K562 (cell line): ENCODE data around the gene CTTNBP2. TPM values are rescaled to one million over a fixed set of nuclear protein-coding genes. Genes with fewer than 3 reads are reported as not detected.

Experiments
- ATAC-seq: fragments of 200-7000 bp; cut with Tn5 transposase; 3 replicates; pipeline ENCODE4 v1.9.1; 2020; ENCODE audit warnings: moderate library complexity
- BruUV-seq: library from RNA; stranded (reverse); fragments of 400-500 nt; replicated peaks from 2 replicates; lab custom pipeline; 2021; lab: Mats Ljungman, UMichigan
- CTCF ChIA-PET: fragments of 300-600 bp; formaldehyde crosslinking; extraction: SDS; loops from one replicate; lab custom pipeline; 2021; ENCODE audit warnings: low intra/inter-chr PET ratio; lab: Yijun Ruan, JAX
- POLR2A ChIA-PET: fragments of 300-600, 350-650 bp; sonication (Branson Sonifier 250); formaldehyde crosslinking; extraction: SDS; loops from one replicate; lab custom pipeline; 2021; ENCODE audit warnings: antibody characterized with exemption, inconsistent platforms; lab: Yijun Ruan, JAX
- DNase-seq, 4 experiments: peaks; one replicate each; pipeline versions ENCODE4 v3.0.0 to v3.0.0-alpha.2; 2011 to 2018; ENCODE audit warnings: low spot score in 3 of 4, mixed read lengths in 3 of 4; ENCODE audit errors: extremely low read depth in 1 of 4
- FAIRE-seq: peaks from 2 replicates; lab custom pipeline; 2011; peaks lifted over from hg19 to GRCh38; lab: Jason Lieb, UNC
- H2AFZ ChIP-seq: 2 replicates; pipeline ENCODE4 v1.6.0; 2011; ENCODE audit warnings: low read depth, low read length, control low read depth, inconsistent platforms
- H3K27ac ChIP-seq: fragments of 200-600 bp; 3 replicates; pipeline ENCODE4 v1.8.0; 2011; ENCODE audit warnings: low read depth, mild to moderate bottlenecking, control low read depth, inconsistent platforms, low read length, moderate library complexity, mixed read lengths; ENCODE audit errors: extremely low read depth
- H3K27me3 ChIP-seq, 2 experiments: fragments of 300-600 bp in 1 of 2; 2 replicates in 1 of 2; 3 replicates in 1 of 2; pipeline versions ENCODE4 v1.6.0 to v1.8.0; 2011; ENCODE audit warnings: inconsistent platforms in 2 of 2, low read length in 2 of 2, mild to moderate bottlenecking in 1 of 2, mixed read lengths in 1 of 2, moderate library complexity in 1 of 2; ENCODE audit not compliant: control insufficient read depth in 2 of 2, insufficient read depth in 2 of 2
- H3K36me3 ChIP-seq: fragments of 300-600 bp; 3 replicates; pipeline ENCODE4 v1.8.0; 2011; ENCODE audit warnings: mild to moderate bottlenecking, low read length, inconsistent platforms; ENCODE audit not compliant: control insufficient read depth, insufficient read depth
- H3K4me1 ChIP-seq, 2 experiments: fragments of 200-600 bp in 1 of 2; replicated peaks in 1 of 2; 2 replicates in 1 of 2; 3 replicates in 1 of 2; pipeline versions ENCODE4 v1.5.1 to v1.8.0; 2011; ENCODE audit warnings: inconsistent platforms in 2 of 2, low read length in 2 of 2, mild to moderate bottlenecking in 1 of 2, mixed read lengths in 1 of 2, moderate library complexity in 1 of 2; ENCODE audit not compliant: control insufficient read depth in 2 of 2, insufficient read depth in 2 of 2
- H3K4me2 ChIP-seq: 2 replicates; pipeline ENCODE4 v1.6.1; 2011; ENCODE audit warnings: low read length, control low read depth, inconsistent platforms, mixed read lengths; ENCODE audit not compliant: insufficient read depth
- H3K4me3 ChIP-seq: fragments of 200-600 bp; sonication (generic), shearing (Covaris generic); 2 replicates; pipeline ENCODE4 v1.5.1; 2016; ENCODE audit warnings: control low read depth, inconsistent platforms
- H3K79me2 ChIP-seq: fragments of 200-600 bp; 3 replicates; pipeline ENCODE4 v1.8.0; 2011; ENCODE audit warnings: low read length, inconsistent platforms; ENCODE audit not compliant: control insufficient read depth, insufficient read depth
- H3K9ac ChIP-seq, 2 experiments: 2 replicates each; pipeline versions ENCODE4 v1.6.0 to v1.6.1; 2011; ENCODE audit warnings: low read depth in 2 of 2, low read length in 2 of 2, control low read depth in 1 of 2, inconsistent platforms in 1 of 2, mild to moderate bottlenecking in 1 of 2, mixed read lengths in 1 of 2; ENCODE audit not compliant: insufficient read depth in 1 of 2
- H3K9me1 ChIP-seq: one replicate; pipeline ENCODE4 v1.6.0; 2011; ENCODE audit warnings: inconsistent platforms, mild to moderate bottlenecking, low read length, moderate library complexity; ENCODE audit not compliant: control insufficient read depth, insufficient read depth
- H3K9me3 ChIP-seq: replicated peaks from 2 replicates; pipeline ENCODE4 v1.5.1; 2011; ENCODE audit warnings: low read depth, low read length, inconsistent platforms; ENCODE audit not compliant: control insufficient read depth, insufficient read depth
- H4K20me1 ChIP-seq: replicated peaks from 2 replicates; pipeline ENCODE4 v1.6.1; 2011; ENCODE audit warnings: low read length, inconsistent platforms, mixed read lengths; ENCODE audit not compliant: control insufficient read depth, insufficient read depth
- BCL6 ChIP-seq: fragments of 250-450 bp; sonication (Bioruptor Pico); IDR thresholded peaks from 2 replicates; pipeline ENCODE4 v1.4.0; 2020
- BDP1 ChIP-seq: IDR thresholded peaks from 3 replicates; pipeline ENCODE4 v1.6.1; 2011; ENCODE audit not compliant: insufficient read length, insufficient read depth
- EHMT2 ChIP-seq: fragments of 450-650 bp; IDR thresholded peaks from 2 replicates; pipeline ENCODE4 v1.6.1; 2018; ENCODE audit warnings: antibody characterized with exemption
- HDAC8 ChIP-seq: fragments of 450-650 bp; IDR thresholded peaks from 2 replicates; pipeline ENCODE4 v1.6.1; 2016; ENCODE audit warnings: mild to moderate bottlenecking, missing genetic modification characterization, moderate library complexity, missing compliant biosample characterization
- HDGF ChIP-seq: fragments of 450-650 bp; IDR thresholded peaks from 2 replicates; pipeline ENCODE4 v1.6.1; 2016
- IFI16 ChIP-seq: fragments of 250-450 bp; sonication (Bioruptor Pico); IDR thresholded peaks from 2 replicates; pipeline ENCODE4 v2.1.2; 2022; ENCODE audit warnings: mild to moderate bottlenecking, inconsistent platforms
- NCOA1 ChIP-seq: fragments of 450-650 bp; IDR thresholded peaks from 2 replicates; pipeline ENCODE4 v1.6.1; 2016; ENCODE audit warnings: low read depth
- NR3C1 ChIP-seq: sonication (generic); formaldehyde crosslinking; IDR thresholded peaks from 2 replicates; pipeline ENCODE4 v1.8.1; 2022; ENCODE audit warnings: missing genetic modification reagents
- RBM34 ChIP-seq: fragments of 200-400 bp; formaldehyde crosslinking; IDR thresholded peaks from 2 replicates; pipeline ENCODE4 v1.6.1; 2018; ENCODE audit warnings: low read length, borderline replicate concordance; ENCODE audit not compliant: insufficient read depth
- RNF2 ChIP-seq: sonication (generic); IDR thresholded peaks from 2 replicates; pipeline ENCODE4 v1.6.1; 2016
- SREBF1 ChIP-seq: fragments of 150-350 bp; IDR thresholded peaks from 2 replicates; pipeline ENCODE4 v1.6.1; 2014; ENCODE audit warnings: antibody characterized with exemption, low read depth, low read length, borderline replicate concordance
- TCF7 ChIP-seq: sonication (generic); IDR thresholded peaks from 2 replicates; pipeline ENCODE4 v1.6.1; 2016; ENCODE audit warnings: antibody characterized with exemption, borderline replicate concordance
- ZBTB9 ChIP-seq: fragments of 450-650 bp; formaldehyde crosslinking; IDR thresholded peaks from 2 replicates; pipeline ENCODE4 v1.4.0; 2020; ENCODE audit warnings: mild to moderate bottlenecking, moderate library complexity
- ZNF24 ChIP-seq: fragments of 450-650 bp; IDR thresholded peaks from 2 replicates; pipeline ENCODE4 v1.6.1; 2016
- ZNF398 ChIP-seq: fragments of 250-450 bp; sonication (Bioruptor Pico); IDR thresholded peaks from 2 replicates; pipeline ENCODE4 v1.8.0; 2021; ENCODE audit warnings: moderate library complexity, mild to moderate bottlenecking, inconsistent platforms
- WGBS: fragments of 100-300 bp; shearing (Covaris generic); methylation state at CpG from one replicate; pipeline ENCODE4 v1.1.6; 2016; ENCODE audit warnings: low coverage, mixed read lengths; ENCODE audit not compliant: insufficient coverage; ENCODE audit errors: missing lambda C conversion rate; 5-methylcytosine and 5-hydroxymethylcytosine counted together
- in situ Hi-C: fragments of 300-500 bp; cut with MboI; formaldehyde crosslinking; loops from 4 replicates; pipeline ENCODE4 v1.15.0; 2018; ENCODE audit warnings: inconsistent platforms, mixed read lengths
- intact Hi-C: fragments of 100-400 bp; cut with micrococcal nuclease; formaldehyde crosslinking; loops from 2 replicates; pipeline ENCODE4 v1.14.2; 2022
- polyA plus RNA-seq, 8 experiments: library from polyadenylated mRNA; depleted of rRNA in 4 of 8; stranded (reverse) in 5 of 8; unstranded in 3 of 8; fragments of >200 nt; fragmentation: Nextera tagmentation in 2 of 8; fragmentation: Illumina TruSeq in 1 of 8; extraction: Ambion mirVana in 2 of 8; extraction: Trizol in 1 of 8; gene quantifications; 2 replicates each; pipeline versions ENCODE4 v1.2.1 to v1.2.3, GENCODE V29; 2011 to 2014; ENCODE audit warnings: inconsistent platforms in 1 of 8, missing spikeins in 1 of 8
- total RNA-seq, 7 experiments: library from RNA; depleted of rRNA in 6 of 7; stranded (reverse); fragments of >200 nt in 6 of 7; fragmentation: Illumina TruSeq in 2 of 7; extraction: Trizol in 2 of 7; gene quantifications; 2 replicates each; pipeline versions ENCODE4 v1.2.1 to v1.2.3, GENCODE V29; 2011 to 2021; ENCODE audit warnings: low replicate concordance in 1 of 7

Gene CTTNBP2
- total and polyA plus RNA-seq, 9 of the 15 experiments (the other 6 are each of a cell fraction or from before 2014, with no cell fraction given): 0.05 TPM; not detected in 8

DNA sequence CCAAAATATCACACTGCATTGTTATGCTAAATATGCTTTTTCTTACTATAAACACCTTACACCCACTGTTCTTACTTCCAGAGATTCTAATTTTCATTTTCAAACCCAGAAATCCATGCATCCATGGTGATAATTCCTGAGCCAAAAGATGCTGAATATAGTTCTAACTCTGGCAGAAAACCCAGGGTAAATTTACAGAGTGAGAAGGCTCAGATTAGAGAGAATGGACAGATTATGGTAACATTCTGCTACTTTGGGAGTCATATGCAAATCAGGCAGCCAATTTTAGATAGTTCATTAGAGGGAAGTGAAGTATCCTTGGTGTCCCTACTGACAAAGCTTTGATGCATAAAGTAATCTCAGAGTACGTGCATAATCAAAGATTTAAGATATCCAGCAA is 15.4 kb upstream of the CTTNBP2 start (continued):
- TF ChIP-seq RNF2: no peak
- no peak for TF ChIP-seq BCL6 (CRISPR knock-in tag)
- TF ChIP-seq HDGF: no peak
- no peak for TF ChIP-seq ZBTB9 (CRISPR knock-in tag)
- TF ChIP-seq, all 486 proteins: peak for 0

DNA sequence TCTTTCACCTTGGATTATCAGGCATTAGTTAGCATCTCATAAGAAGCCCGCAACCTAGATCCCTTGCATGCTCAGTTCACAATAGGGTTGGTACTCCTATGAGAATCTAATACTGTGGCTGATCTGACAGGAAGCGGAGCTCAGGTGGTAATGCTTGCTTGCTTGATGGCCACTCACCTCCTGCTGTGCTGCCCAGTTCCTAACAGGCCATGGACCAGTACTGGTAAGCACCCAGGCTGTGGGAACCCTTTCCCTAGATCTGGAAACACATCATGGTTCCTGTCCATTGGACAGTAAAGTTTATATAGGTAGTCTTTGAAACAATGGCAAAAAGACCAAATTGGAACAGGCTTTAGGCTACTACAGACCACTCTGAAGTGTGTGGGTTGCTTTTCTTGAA is 9.4 kb upstream of the CTTNBP2 start:
- TF ChIP-seq SREBF1 (no peak), IFI16 (no peak), ZNF398 (no peak), NR3C1 (no peak), EHMT2 (no peak), RBM34 (no peak), TCF7 (no peak), HDAC8 (no peak), BDP1 (no peak), ZNF24 (no peak), NCOA1 (no peak)
- 3% methylated on average over 2 of the region's 2 CpGs for WGBS
- no peak for FAIRE-seq
- Histone ChIP-seq H2AFZ (no peak overlapping the region), H4K20me1 (no peaks in the 10 kb centered on the region), H3K36me3 (no peaks in the 10 kb centered on the region), H3K27ac (no peak overlapping the region), H3K9me3 (no peaks in the 10 kb centered on the region), H3K79me2 (no peaks in the 10 kb centered on the region), H3K4me3 (no peak overlapping the region), H3K4me2 (no peak overlapping the region), H3K9ac (no peak overlapping the region), H3K27me3 (peaks cover 0 to 11% of the 10 kb centered on the region in 2 experiments; a peak in 2 of 5 replicates), H3K9me1 (no peaks in the 10 kb centered on the region), H3K4me1 (no peaks in the 10 kb centered on the region)
- ChIA-PET CTCF (no interaction called here), POLR2A (interaction anchor here (0.8 kb wide), 1 partner anchor 8 kb away, joined by 3 read pairs; no protein-coding TSS in a partner anchor)
- intact Hi-C loops (no loop called here), in situ Hi-C loops (no loop called here)
- ATAC-seq: no peak
- DNase-seq: no peak
- BruUV-seq: no TSS peak
